A549 (cell line): Measurements from ENCODE around the gene HS3ST1. TPM values are rescaled to one million over a fixed set of nuclear protein-coding genes. Genes with fewer than 3 reads are reported as not detected.

Source experiments
- ATAC-seq, 2 experiments: fragments of 200-7000 bp in 1 of 2; fragments of >200 bp in 1 of 2; cut with Nextera tagmentation in 1 of 2; cut with Tn5 transposase in 1 of 2; 3 replicates each; pipeline versions ENCODE4 v1.8.0 to v1.9.1; 2018 to 2020; ENCODE audit warnings: mild to moderate bottlenecking in 1 of 2, moderate library complexity in 1 of 2
- CTCF ChIA-PET: fragments of 300-600 bp; sonication (Branson Sonifier 250); formaldehyde crosslinking; extraction: SDS; loops from one replicate; lab custom pipeline; 2021; ENCODE audit warnings: antibody characterized with exemption, inconsistent platforms; lab: Yijun Ruan, JAX
- POLR2A ChIA-PET: fragments of 350-600 bp; formaldehyde crosslinking; extraction: SDS; loops from one replicate; lab custom pipeline; 2021; ENCODE audit warnings: antibody characterized with exemption, inconsistent platforms; lab: Yijun Ruan, JAX
- DNase-seq, 2 experiments: peaks; one replicate each; pipeline versions ENCODE4 v3.0.0 to v3.0.0-alpha.2; 2011 to 2016; ENCODE audit warnings: low read depth in 1 of 2, low spot score in 1 of 2
- FAIRE-seq: peaks from 2 replicates; lab custom pipeline; 2011; peaks lifted over from hg19 to GRCh38; lab: Jason Lieb, UNC
- H3K27ac ChIP-seq, 2 experiments: fragments of >200 bp; sonication (Bioruptor Twin); formaldehyde crosslinking; 3 replicates each; pipeline ENCODE4 v1.5.1; 2016 to 2017
- H3K4me1 ChIP-seq: fragments of >200 bp; sonication (Bioruptor Twin); formaldehyde crosslinking; 3 replicates; pipeline ENCODE4 v1.6.1; 2016
- H3K4me2 ChIP-seq: fragments of >200 bp; sonication (Bioruptor Twin); formaldehyde crosslinking; 3 replicates; pipeline ENCODE4 v1.6.1; 2016
- H3K4me3 ChIP-seq: fragments of >200 bp; sonication (Bioruptor Twin); formaldehyde crosslinking; 3 replicates; pipeline ENCODE4 v1.5.1; 2016
- H3K9me3 ChIP-seq: fragments of >200 bp; sonication (Bioruptor Twin); formaldehyde crosslinking; 3 replicates; pipeline ENCODE4 v1.6.1; 2016
- CHD2 ChIP-seq: fragments of 150-350 bp; IDR thresholded peaks from 2 replicates; pipeline ENCODE4 v1.6.1; 2014; ENCODE audit warnings: low read length; ENCODE audit not compliant: partially characterized antibody
- CTCF ChIP-seq: fragments of >200 bp; sonication (Bioruptor Twin); formaldehyde crosslinking; IDR thresholded peaks from 3 replicates; pipeline ENCODE4 v1.5.1; 2016
- EHF ChIP-seq: fragments of 250-450 bp; sonication (Bioruptor Pico); IDR thresholded peaks from 2 replicates; pipeline ENCODE4 v1.5.0; 2020; ENCODE audit warnings: mild to moderate bottlenecking
- ELK1 ChIP-seq: fragments of 150-350 bp; IDR thresholded peaks from 2 replicates; pipeline ENCODE4 v1.6.1; 2014; ENCODE audit warnings: low read depth, mild to moderate bottlenecking, low read length
- EP300 ChIP-seq, 2 experiments: fragments of >200 bp; sonication (Bioruptor Twin); formaldehyde crosslinking; IDR thresholded peaks; 2 replicates in 1 of 2; 3 replicates in 1 of 2; pipeline ENCODE4 v1.6.1; 2016 to 2017
- ESRRA ChIP-seq: fragments of 150-350 bp; IDR thresholded peaks from 2 replicates; pipeline ENCODE4 v1.6.1; 2014; ENCODE audit warnings: mild to moderate bottlenecking, low read length, borderline replicate concordance
- FOSL2 ChIP-seq, 2 experiments: fragments of 450-650 bp in 1 of 2; fragments of >200 bp in 1 of 2; sonication (Bioruptor Twin) in 1 of 2; formaldehyde crosslinking; IDR thresholded peaks; 2 replicates each; pipeline versions ENCODE4 v1.5.0 to v1.6.1; 2016 to 2020; ENCODE audit warnings: mild to moderate bottlenecking in 1 of 2, moderate library complexity in 1 of 2
- HDAC2 ChIP-seq: fragments of 200-600 bp; sonication (generic); IDR thresholded peaks from 2 replicates; pipeline ENCODE4 v1.6.1; 2016
- HES2 ChIP-seq: fragments of >200 bp; sonication (Bioruptor Twin); formaldehyde crosslinking; IDR thresholded peaks from 2 replicates; pipeline ENCODE4 v1.6.1; 2016
- JUN ChIP-seq, 2 experiments: fragments of >200 bp; sonication (Bioruptor Twin); formaldehyde crosslinking; IDR thresholded peaks; 2 replicates in 1 of 2; 3 replicates in 1 of 2; pipeline ENCODE4 v1.6.1; 2016 to 2017
- KDM5A ChIP-seq: fragments of 200-600 bp; sonication (generic); IDR thresholded peaks from 2 replicates; pipeline ENCODE4 v1.6.1; 2016; ENCODE audit warnings: antibody characterized with exemption, mild to moderate bottlenecking
- MAFK ChIP-seq: fragments of 450-650 bp; IDR thresholded peaks from 2 replicates; pipeline ENCODE4 v1.6.1; 2014; ENCODE audit not compliant: partially characterized antibody
- MAX ChIP-seq: IDR thresholded peaks from 2 replicates; pipeline ENCODE4 v1.6.1; 2012
- MYC ChIP-seq: IDR thresholded peaks from 2 replicates; pipeline ENCODE4 v1.6.1; 2012; ENCODE audit warnings: mild to moderate bottlenecking, inconsistent platforms, low read length, improper control_type of control experiment, borderline replicate concordance
- NR3C1 ChIP-seq: fragments of >200 bp; sonication (Bioruptor Twin); formaldehyde crosslinking; IDR thresholded peaks from 3 replicates; pipeline ENCODE4 v1.6.1; 2017
- PHF8 ChIP-seq: fragments of 200-600 bp; sonication (generic); IDR thresholded peaks from 2 replicates; pipeline ENCODE4 v1.6.1; 2016; ENCODE audit warnings: low read depth, mild to moderate bottlenecking, antibody characterized with exemption, moderate library complexity, borderline replicate concordance
- RARB ChIP-seq: fragments of 250-450 bp; sonication (Bioruptor Pico); IDR thresholded peaks from 2 replicates; pipeline ENCODE4 v1.8.0; 2021; ENCODE audit warnings: mild to moderate bottlenecking, moderate library complexity
- RCOR1 ChIP-seq: fragments of 150-350 bp; IDR thresholded peaks from 2 replicates; pipeline ENCODE4 v1.6.1; 2014; ENCODE audit warnings: antibody characterized with exemption, low read length, low read depth
- REST ChIP-seq: fragments of 200-600 bp; sonication (generic); IDR thresholded peaks from 2 replicates; pipeline ENCODE4 v1.6.1; 2016; ENCODE audit warnings: antibody characterized with exemption, mild to moderate bottlenecking, moderate library complexity
- RFX5 ChIP-seq: fragments of 450-650 bp; IDR thresholded peaks from 2 replicates; pipeline ENCODE4 v1.7.1; 2014; ENCODE audit warnings: antibody characterized with exemption, mild to moderate bottlenecking, moderate library complexity
- SMC3 ChIP-seq: fragments of >200 bp; sonication (Bioruptor Twin); formaldehyde crosslinking; IDR thresholded peaks from 3 replicates; pipeline ENCODE4 v1.6.1; 2018; ENCODE audit warnings: inconsistent platforms
- SREBF2 ChIP-seq: fragments of 450-650 bp; IDR thresholded peaks from 2 replicates; pipeline ENCODE4 v1.6.1; 2014; ENCODE audit warnings: mild to moderate bottlenecking, moderate library complexity
- USF2 ChIP-seq: fragments of 450-650 bp; IDR thresholded peaks from 2 replicates; pipeline ENCODE4 v1.6.1; 2014; ENCODE audit warnings: antibody characterized with exemption
- ZSCAN20 ChIP-seq: fragments of 250-450 bp; sonication (Bioruptor Pico); IDR thresholded peaks from 2 replicates; pipeline ENCODE4 v1.8.0; 2022; ENCODE audit warnings: mild to moderate bottlenecking, moderate library complexity
- WGBS: methylation state at CpG from one replicate; pipeline ENCODE4 v1.1.6; 2017; ENCODE audit errors: missing lambda C conversion rate; 5-methylcytosine and 5-hydroxymethylcytosine counted together
- polyA plus RNA-seq, 4 experiments: library from polyadenylated mRNA; depleted of rRNA in 3 of 4; stranded (reverse); fragments of >200 nt; fragmentation: RNase III in 1 of 4; extraction: RNeasy Plus Mini Kit Qiagen cat#74134 plus additional on column Dnase treatment in 1 of 4; gene quantifications; 2 replicates in 3 of 4; 3 replicates in 1 of 4; pipeline ENCODE4 v1.2.3, GENCODE V29; 2011 to 2017

The HS3ST1 gene
- polyA plus RNA-seq, 2 of the 4 experiments (the other 2 are of a cell fraction), result 0.13 to 0.19 TPM

GRCh38 chr4:11474146-11474545 is 45.5 kb upstream of the HS3ST1 start:
- no peak for TF ChIP-seq ZSCAN20 (CRISPR knock-in tag)
- no peak for TF ChIP-seq SMC3
- TF ChIP-seq RFX5, result no peak
- no peak for TF ChIP-seq JUN (IDR thresholded peaks at IDR 0.05)
- TF ChIP-seq MAX, result no peak
- no peak for TF ChIP-seq HES2
- no peak for TF ChIP-seq EHF
- no peak for TF ChIP-seq RARB (CRISPR knock-in tag)
- POLR2A ChIA-PET, result no interaction called here
- FAIRE-seq (no peak), ATAC-seq (no peak), DNase-seq (no peak)
- H3K4me2 ChIP-seq, result no peak overlapping the region
- 0% methylated on average over 1 of the region's 1 CpG for WGBS
- no peaks in the 10 kb centered on the region for H3K4me1 ChIP-seq
- H3K9me3 ChIP-seq, result no peaks in the 10 kb centered on the region
- no peak overlapping the region for H3K27ac ChIP-seq
- CTCF ChIA-PET, result no interaction called here
- no peak overlapping the region for H3K4me3 ChIP-seq

- no peak for ATAC-seq
- CTCF ChIA-PET, result no interaction called here
- DNase-seq, result no peak
- Histone ChIP-seq H3K4me2 (no peak overlapping the region), H3K4me1 (no peaks in the 10 kb centered on the region), H3K4me3 (no peak overlapping the region), H3K9me3 (no peaks in the 10 kb centered on the region), H3K27ac (no peak overlapping the region)
- POLR2A ChIA-PET, result no interaction called here
- 55% methylated on average over 3 of the region's 3 CpGs for WGBS
- no peak for FAIRE-seq
- TF ChIP-seq ELK1 (no peak), ESRRA (no peak)
These were observed 43.8 kb upstream of the HS3ST1 start for GRCh38 chr4:11472535-11472934.

GRCh38 chr4:11471618-11472017 is 42.9 kb upstream of the HS3ST1 start:
- CTCF ChIA-PET, result no interaction called here
- no peaks in the 10 kb centered on the region for H3K9me3 ChIP-seq
- TF ChIP-seq CHD2 (no peak), REST (no peak), FOSL2 (IDR thresholded peaks at IDR 0.05) (no peak), FOSL2 (CRISPR knock-in tag; IDR thresholded peaks at IDR 0.05) (no peak), CTCF (no peak), RCOR1 (no peak), MAFK (no peak), NR3C1 (no peak), MYC (no peak), ESRRA (no peak), SREBF2 (no peak), EP300 (IDR thresholded peaks at IDR 0.05) (no peak), PHF8 (no peak), KDM5A (no peak), HDAC2 (no peak), USF2 (no peak)
- TF ChIP-seq, all 56 proteins: peak for 0
- no peak for FAIRE-seq
- WGBS, result 47% methylated on average over 4 of the region's 4 CpGs
- Histone ChIP-seq H3K4me3 (no peak overlapping the region), H3K27ac (no peak overlapping the region), H3K4me1 (no peaks in the 10 kb centered on the region), H3K4me2 (no peak overlapping the region)
- DNase-seq, result no peak
- POLR2A ChIA-PET, result no interaction called here
- no peak for ATAC-seq
